HG02798 (cell line): ENCODE results near the gene CD276.

Experiments
- ATAC-seq: cut with Tn5 transposase; IDR thresholded peaks from one replicate; pipeline ENCODE4 v1.9.1; 2021; ENCODE audit warnings: mild to moderate bottlenecking; ENCODE audit not compliant: unreplicated experiment, poor library complexity

Gene CD276

DNA sequence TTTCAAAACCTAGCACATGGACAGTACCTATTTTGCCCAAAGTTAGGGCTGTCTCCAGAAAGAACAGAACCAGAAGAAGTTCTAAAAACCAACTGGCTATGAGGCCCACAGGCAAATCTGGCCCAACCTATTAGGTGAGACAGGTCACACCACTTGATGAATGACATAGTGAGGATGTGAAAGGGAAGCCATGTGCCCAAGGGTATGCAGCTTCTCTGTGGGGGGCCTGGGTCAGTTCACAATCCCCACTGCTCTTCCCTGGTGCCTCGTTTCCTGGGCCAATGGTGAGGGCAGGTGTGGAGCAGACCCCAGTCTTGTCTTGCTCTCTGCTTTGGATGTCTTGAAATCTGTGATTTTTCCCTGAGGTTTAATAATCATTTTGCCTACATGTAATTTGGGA is 60.1 kb downstream of the CD276 start:
- ATAC-seq = no peak

DNA sequence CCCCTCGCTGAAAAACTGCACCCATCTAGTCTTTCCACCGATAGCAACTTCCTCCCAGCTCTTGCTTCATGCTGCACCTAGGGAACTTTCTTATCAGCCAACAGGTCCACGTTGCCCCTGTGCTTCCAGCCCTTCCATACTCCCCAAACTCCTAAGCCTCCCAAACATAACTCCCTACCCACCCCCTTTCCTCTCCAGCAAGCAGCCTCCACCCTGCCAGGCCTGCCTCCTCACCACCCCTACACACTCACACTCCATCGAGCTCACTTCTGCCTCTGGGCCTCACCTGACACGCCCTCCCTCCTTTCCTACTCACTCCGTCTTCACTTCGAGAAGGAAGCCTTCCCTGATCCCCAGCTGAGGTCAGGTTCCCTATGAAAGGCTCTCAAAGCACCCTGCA is 60.9 kb downstream of the CD276 start:
- ATAC-seq = no peak

DNA sequence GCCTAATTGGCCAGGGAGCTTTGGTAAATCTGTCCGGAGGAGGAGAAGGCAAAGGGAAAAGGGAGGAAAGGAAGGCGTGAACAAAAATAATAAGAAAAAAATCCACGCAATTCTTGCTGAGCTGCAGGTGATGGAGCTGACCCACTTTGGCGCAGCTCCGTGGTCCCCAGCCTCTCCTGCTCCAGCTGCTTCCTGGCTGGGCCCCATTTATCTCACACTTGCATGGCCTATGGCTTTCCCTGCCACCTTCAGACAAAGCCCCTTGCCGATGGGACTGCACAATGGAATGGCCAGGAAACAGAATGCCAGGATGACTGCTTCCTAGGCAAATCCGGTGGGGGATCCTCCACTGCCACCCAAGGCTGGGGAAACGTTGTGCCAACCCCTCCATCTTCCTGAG is 62.1 kb downstream of the CD276 start:
- no peak for ATAC-seq

DNA sequence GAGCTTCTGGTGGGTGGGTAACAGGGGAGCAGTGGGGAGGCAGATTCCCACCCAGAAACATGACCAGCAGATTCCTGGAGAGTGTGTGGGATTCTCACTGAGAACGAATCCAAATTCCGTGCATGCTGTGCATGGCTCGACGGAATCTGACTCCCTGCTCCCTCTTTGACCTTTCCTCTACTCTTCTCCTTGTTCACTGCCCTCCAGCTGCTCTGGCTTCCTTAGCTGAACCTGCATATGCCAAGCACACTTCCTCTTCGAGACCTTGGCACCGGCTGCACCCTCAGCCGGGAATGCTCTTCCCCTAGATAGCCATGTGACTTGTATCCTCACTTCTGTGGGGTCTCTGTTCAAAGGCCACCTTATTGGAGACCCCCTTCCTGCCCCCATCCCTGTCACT is 62.7 kb downstream of the CD276 start:
- ATAC-seq = no peak

DNA sequence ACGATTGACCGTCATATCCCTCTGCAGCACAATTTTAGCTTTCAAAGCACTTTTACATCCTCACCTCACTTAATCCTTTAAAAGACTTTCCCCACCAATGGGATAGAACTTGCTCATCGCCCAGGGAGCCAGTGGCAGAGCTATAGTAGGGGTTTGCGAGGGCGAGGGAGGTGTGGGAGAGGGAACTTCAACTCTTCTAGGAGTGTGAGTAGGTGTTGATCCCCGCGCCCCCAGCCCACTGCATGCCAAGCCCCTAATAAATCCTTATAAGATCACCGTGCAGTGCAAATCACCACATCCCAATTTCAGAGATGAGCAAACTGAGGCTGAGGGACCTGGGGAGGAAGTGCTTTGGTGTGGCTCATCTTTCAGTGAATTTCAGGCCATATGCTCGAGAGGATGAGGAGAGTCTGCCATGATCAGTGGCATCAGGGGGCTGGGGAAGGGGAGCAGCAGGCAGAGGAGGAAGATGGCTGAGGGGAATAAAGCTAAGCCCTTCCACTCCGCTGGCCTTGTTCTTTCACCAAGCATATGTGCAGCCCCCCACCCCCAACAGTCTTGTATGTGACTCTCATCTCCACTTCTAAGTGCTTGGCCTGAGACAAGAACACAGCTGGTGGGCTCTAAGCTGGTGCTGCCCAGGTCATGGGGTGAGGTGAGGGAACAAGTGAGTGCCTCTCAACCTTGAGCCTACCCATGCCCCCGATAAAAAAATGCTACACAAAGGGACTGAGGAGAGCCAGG is 63.8 kb downstream of the CD276 start:
- ATAC-seq = no peak

DNA sequence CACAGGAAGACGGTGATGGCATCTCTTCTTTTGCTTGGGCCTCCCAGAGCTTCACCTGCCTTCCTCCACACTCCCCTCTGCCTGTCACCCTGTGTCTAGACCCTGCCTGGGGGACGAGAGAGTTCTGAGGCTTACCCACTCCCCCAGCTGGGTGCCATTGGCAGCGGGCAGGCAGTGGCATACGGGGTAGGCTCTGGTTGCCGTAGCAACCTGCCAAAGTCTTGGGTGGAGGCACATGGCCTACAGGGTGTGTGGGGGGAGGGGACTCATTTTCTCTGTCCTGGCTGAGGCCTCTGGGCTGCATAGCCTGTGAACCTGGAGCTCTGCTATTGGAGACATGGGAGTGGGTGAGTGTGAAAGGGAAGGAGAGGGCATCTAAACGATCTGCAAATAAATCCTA is 64.5 kb downstream of the CD276 start:
- ATAC-seq = no peak

DNA sequence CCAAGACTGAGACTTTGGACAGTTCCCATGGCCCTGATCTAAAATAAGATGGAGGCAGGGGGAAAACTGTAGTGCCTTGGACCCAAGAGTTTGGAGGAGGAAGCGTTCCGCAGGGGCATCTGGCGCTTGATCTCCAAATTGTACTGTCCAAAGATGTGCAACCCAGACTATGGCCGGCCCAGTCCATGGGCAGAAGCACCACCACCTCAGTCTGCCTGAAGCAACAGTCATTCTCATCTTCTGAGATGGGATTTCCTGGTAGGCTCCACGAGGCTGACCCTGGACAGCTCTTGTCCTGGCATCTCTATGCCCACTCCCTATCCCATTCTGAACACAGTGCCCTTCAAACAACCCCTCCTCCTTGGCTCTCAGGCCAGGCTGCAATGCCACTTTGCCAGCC is 65.3 kb downstream of the CD276 start:
- no peak for ATAC-seq

DNA sequence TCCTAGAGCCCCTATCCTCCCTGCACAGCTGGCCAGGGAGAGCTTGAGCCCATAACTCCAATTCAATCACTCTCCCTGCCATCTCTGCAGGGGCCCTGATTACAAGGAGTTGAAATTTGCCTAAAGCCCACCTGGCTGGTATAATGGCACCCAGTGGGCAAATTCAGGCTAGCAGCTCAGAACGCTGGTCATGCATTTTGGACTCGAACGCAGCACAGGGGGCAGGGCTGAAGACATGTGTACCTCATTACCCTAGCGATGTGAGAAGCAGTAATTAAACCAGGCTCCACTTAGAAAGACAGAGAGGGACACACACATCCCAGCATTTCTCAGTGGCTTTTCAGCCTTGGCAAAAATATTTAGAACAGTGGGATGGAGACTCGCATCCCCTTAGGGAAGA is 65.8 kb downstream of the CD276 start:
- ATAC-seq = no peak

DNA sequence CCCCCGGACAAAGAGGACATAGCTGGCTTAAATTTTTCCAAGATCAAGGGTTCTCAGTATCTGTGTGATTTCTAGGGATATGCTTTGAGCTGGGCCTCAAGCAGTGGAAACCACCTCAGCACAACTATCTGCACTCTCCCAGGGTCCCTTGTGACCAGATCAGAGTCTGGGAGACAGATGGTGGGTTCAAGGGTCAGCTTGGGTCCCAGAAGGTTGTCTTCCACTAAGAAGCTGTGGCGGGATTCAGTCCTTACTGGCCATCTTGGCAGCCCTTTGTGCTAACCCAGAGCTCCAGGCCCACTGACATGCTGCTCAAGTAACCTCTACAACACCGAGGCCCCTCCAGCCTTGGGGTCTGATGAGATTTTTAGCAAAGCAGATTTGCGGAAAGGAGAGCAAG is 66.3 kb downstream of the CD276 start:
- no peak for ATAC-seq

DNA sequence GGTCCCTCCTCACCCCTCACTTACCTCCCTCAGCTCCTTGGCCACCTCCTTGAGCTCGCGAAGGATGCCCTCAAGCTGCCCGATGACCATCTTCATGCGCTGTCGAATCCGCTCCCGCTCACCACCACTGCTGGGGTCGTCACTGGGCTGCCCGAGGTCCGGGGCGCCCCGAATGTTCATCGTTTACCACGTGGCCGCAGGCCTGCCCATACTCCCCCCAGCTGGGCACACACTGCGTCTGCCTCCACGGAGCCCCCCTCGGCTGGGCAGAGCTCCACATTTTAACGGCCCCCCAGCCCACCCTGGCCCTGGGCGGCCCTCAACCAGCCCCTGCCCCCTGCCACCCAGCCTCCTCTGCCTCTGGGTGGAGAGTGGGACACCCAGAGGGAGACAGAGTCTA is 66.8 kb downstream of the CD276 start:
- no peak for ATAC-seq

DNA sequence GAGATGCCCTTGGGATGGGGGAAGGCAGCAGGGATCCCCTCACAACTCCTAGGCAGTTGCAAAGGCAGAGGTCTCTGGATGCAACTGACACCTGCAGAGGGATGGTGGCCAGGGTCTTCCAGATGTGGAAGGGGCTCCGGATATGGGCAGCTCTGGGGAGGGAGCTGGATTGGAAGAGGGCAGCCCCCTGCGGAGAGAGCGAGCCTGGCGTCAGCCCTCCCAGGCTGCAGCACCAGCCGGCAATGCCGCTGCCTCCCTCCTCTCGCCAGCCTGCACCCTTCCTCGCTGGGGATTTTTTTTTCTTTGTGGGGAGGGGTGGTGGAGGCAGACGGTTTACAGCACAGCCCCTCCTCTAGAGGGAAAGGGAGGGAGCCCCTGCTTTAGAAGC is 67.3 kb downstream of the CD276 start:
- no peak for ATAC-seq

DNA sequence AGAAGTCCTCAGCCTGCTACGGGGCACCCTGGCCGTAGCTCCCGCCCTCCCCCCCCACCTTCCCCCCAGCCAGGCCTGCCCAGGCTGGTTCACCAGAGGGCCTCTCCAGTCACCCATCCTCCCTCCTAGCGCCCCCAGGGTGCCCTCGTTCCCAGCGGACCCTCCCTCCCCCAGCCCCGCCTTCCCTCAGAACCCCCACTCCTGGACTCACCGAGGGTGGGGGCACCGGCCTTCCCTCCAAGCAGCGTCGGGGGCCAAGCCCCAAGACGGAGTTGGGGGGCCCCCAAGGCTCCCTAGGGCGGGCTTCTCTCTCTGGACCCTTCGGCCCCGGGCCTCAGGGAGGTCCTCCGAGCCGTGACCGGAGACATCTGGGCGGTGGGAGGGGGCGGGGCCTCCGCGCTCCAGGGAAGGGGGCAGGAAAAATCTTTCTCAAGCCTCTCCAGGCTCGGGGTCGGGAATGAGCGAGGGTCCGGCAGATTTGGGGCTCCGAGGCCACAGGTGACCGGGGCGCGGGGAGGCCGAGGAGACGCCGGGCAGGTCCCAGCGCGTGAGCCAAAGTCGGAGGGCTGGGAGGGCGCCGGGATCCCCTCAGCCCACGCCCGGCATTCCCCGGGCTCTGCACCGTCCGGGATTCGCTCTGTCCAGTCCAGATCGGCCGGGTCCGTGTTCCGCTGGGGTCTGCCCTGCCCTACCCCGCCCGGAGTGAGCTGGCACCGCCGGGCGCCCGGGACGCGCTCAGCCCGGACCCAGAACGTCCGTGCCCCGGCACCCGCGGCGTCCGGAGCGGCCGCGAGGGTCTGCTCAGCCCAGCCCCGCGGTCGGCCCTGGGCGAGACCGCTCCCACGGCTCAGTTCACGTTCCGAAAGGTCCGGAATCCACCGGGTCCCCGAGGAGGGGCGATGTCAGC is 68.0 kb downstream of the CD276 start:
- ATAC-seq = no peak

DNA sequence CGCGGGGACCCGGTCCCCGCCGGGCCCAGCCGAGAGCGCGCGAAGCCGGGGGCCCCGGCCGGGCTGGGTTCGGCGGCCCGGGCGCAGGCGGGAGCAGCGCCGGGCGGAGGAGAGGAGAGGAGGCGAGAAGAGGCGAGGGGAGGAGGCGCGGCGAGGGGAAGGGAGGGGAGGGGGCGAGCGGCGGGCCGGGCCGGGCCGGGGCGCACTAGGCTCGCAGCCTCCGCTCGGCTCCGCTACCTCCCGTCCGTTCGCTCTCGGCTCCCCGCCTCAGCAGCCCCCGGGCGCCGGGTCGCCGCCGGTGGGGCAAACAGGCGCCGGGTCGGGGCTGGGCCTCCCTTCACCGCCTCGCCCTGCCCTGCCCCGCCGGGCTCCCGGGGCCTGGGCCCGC is 68.6 kb downstream of the CD276 start:
- ATAC-seq = no peak

DNA sequence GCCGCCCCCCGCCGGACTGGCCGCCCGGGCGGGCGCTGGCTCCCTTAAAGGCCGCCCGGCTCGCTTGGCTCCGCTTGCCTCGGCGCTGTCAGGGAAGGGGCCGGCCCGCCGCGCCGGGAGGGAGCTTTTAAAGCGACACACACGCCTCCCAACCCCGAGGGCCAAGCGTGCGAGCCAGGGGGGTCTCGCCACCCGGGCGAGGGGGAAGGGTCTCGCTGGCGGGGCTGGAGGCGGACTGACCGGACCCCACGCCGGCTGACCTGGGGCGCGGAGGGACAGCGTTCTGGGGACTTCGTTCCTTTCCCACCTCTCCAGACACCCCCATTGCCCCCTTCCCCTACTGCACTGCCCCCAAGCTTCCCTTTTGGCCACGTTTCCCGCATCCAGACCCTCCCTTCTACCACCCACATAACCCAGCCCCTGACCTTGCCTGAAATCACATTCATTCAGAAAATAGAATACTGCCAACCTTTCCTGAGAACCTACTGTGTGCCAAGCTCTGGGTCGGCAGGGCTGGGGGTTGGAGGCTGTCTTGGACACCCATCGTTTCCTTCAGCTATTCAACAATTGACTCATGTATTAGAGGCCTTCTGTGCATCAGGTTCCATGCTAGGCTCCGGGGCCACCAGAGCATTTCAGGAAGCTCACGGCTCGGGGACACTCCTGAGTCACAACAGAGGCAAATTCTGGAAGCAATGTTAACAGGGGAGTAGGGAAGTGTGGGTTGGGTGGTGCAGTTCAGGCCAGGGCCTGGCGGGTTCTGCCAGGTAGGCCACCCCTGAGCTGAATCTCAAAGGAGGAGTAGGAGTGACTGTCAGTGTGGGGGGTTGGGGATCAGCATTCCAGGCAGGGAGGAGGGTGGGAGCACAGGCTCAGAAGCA is 69.3 kb downstream of the CD276 start, which contains the start of gene INSYN1:
TSS of gene INSYN1 (minus strand) at position 102 of the 881 bp plus-strand sequence. CDS start 2,221 bp downstream, outside the sequence.
- no peak for ATAC-seq

DNA sequence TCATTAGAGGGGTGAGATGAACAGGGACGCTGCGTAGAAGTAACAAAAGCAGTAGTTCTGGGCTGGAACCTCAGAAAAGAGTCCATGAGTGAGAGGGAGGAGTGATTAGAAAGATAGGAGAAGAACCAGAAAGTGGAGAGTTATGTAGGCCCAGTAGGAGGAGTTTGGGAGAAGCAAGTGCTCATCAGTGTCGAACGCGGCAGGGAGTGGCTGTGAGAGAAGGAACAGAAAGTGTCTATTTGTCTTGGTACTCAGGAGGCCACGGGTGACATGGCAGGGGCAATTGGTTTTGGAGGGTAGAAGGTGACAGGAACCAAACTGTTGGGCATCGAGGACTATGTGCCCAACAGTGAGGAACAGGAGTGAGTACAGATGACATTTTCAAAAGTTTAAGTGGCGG is 70.3 kb downstream of the CD276 start:
- ATAC-seq = no peak

DNA sequence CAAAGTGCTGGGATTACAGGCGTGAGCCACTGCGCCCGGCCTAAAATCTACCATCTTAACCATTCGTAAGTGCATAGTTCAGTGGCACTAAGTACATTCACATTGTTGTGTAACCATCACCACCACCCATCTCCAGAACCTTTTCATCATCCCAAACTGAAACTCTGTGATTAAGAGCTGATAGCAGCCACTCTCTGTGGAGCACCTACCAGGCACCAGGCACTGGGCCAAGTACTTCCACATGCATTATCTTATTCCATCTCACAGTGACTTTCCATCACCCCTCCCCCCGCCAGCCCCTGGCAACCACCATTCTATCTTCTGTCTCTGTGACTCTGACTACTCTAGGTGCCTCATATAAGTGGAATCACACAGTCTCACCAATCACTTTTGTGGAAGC is 71.3 kb downstream of the CD276 start:
- ATAC-seq = no peak

DNA sequence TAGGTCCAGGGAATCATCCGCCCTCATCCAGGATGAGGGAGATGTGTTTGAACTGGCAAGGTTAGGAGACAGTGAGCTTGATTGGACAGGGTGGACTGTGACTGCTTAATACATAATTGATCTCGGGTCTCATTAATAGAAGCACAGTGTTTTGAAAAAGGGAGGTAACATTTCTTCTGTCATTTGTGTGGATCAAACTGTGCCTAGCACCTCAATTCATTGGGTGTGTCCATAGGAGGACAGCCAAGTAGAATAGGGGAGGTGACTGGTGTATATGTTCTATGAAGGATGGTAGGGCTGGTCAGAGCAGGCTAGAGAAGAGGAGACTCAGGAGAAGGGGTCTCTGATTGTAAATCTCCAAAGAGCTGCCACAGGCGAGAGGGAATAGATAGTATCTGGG is 71.8 kb downstream of the CD276 start:
- no peak for ATAC-seq

DNA sequence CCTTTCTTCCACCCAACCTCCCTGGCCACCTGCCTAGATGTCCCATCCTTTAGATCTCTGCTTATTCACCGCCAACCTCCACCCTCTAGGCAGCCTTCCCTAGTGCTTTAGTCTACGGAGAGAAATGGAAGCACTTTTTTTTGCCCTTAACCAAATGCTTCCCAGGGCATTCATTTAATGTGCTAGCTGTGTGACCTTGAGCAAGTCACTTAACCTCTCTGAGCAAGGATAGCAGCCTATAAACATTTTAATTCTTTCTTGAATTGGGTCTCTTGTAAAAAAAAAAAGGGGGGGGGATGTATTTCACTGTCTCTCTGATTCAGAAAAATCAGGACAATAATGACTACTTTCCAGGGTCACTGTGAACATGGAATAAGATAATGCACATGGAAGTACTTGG is 72.2 kb downstream of the CD276 start:
- ATAC-seq = no peak

DNA sequence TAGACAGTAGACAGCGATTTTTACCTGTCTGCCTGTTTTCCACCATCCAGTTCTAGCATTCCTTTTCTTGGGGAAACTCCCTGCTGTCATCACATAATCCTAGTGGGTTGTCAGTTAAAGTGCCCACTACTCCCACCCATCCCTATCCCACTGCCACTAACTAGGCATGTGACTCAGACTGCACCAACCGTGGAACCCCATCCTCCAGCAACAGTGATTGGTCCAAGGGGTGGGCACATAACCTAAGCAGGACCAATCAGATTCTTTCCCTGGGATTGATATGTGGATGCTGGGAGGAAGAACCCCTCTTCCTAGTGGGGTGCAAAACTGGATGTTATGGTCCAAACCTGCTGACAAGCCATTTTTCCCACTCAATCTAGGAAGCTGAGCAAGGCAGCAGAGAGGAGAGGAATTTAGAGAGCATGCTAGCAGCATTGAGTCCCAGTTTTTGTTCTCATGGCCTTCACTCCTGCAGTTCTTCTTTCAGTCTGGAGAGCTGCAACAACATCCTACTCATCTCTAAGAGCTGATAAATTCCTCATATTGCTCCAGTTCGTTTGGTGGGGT is 72.8 kb downstream of the CD276 start:
- no peak for ATAC-seq

DNA sequence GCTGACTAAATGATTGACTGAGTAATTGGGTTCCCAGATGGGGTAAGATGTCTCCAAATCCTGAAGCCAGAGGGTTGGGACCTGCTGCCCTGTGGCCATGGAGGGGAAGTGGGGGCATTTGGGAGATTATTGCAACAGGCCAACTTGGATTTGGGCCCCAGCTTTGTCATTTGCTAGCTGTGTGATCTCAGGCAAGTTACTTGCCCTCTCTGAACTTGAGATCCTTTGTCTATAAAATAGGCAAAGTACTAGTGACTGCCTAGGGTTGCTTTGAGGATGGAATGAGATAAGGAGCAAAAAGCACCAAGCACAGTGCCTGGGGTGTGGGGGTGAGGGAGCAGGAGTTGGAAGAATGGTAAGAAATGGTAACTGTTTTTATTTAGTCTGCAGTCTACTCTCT is 73.4 kb downstream of the CD276 start:
- no peak for ATAC-seq
